Body of pancreas (tissue), 4 donors: ENCODE measurements around the gene MAST3. TPM values are rescaled to one million over a fixed set of nuclear protein-coding genes. Genes with fewer than 3 reads are reported as not detected.
A peak's percentile ranks its signal among the peaks of the same experiment; 100 is the strongest.

Experiments
- ATAC-seq: fragments of 150-250 bp; one replicate; pipeline ENCODE4 v1.9.1; 2016
- DNase-seq, 4 donors: peaks; one replicate each; pipeline ENCODE4 v3.0.0-alpha.2; 2019
- H3K27ac ChIP-seq, 4 donors: fragments of 200-600 bp; sonication (generic); 1 replicate in 3 of 4; 2 replicates in 1 of 4; pipeline versions ENCODE4 v1.5.1 to v1.6.1; 2016 to 2019; ENCODE audit warnings: mild to moderate bottlenecking in 1 of 4, mixed read lengths in 1 of 4, moderate library complexity in 1 of 4
- H3K27me3 ChIP-seq, 2 donors: fragments of 200-600 bp; sonication (generic); one replicate each; pipeline ENCODE4 v1.6.0; 2016; ENCODE audit warnings: mild to moderate bottlenecking in 1 of 2
- H3K36me3 ChIP-seq, 2 donors: fragments of 200-600 bp; sonication (generic); replicated peaks in 1 of 2; 2 replicates each; pipeline ENCODE4 v1.5.1; 2016; ENCODE audit warnings: low read depth in 2 of 2; ENCODE audit not compliant: insufficient read depth in 1 of 2
- H3K4me1 ChIP-seq: fragments of 200-600 bp; sonication (generic); one replicate; pipeline ENCODE4 v1.6.0; 2016
- H3K4me3 ChIP-seq, 2 donors: fragments of 200-600 bp; sonication (generic); 1 replicate in 1 of 2; 2 replicates in 1 of 2; pipeline ENCODE4 v1.5.1; 2016 to 2019
- H3K9me3 ChIP-seq, 3 donors: fragments of 200-600 bp; sonication (generic); 1 replicate in 2 of 3; 2 replicates in 1 of 3; pipeline ENCODE4 v1.5.1; 2016
- CTCF ChIP-seq, 7 experiments: fragments of 450-650 bp in 4 of 7; fragments of 200-600 bp in 3 of 7; sonication (generic) in 3 of 7; IDR thresholded peaks; one replicate each; pipeline ENCODE4 v1.5.1; 2016 to 2019; ENCODE audit warnings: antibody characterized with exemption in 7 of 7
- POLR2A ChIP-seq, 3 donors: fragments of 450-650 bp; IDR thresholded peaks; one replicate each; pipeline ENCODE4 v1.6.1; 2016; ENCODE audit warnings: antibody characterized with exemption in 3 of 3, mild to moderate bottlenecking in 2 of 3
- WGBS, 2 donors: methylation state at CpG; one replicate each; pipeline ENCODE4 v1.1.5; 2017; 5-methylcytosine and 5-hydroxymethylcytosine counted together
- intact Hi-C: fragments of 100-400 bp; cut with DNase I; formaldehyde crosslinking; loops from one replicate; pipeline ENCODE4 v1.15.1; 2023
- total RNA-seq, 2 donors: library from RNA; depleted of rRNA; stranded (reverse); fragments of >200 nt; gene quantifications; one replicate each; pipeline ENCODE4 v1.1.0, GENCODE V29; 2016

The MAST3 gene
- total RNA-seq, 2 donors from 2014 or later, result 17.6 to 35.3 TPM

DNA sequence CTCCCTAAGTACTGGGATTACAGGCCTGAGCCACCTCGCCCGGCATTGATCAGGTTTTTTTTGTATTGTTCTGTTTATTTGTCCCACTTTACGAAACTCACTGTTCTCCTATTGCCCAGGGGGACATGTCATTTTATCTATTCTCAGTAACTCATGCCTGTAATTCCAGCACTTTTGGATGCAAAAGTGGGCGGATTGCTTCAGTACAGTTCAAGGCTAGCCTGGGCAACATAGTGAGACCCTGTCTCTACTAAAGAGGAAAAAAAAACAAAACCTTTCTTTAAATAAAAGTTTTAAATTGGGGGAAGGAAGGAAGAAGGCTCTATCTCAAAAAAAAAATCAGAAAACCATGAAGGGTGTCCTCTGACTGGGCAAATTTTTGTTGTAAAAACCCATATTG is 92.7 kb downstream of the MAST3 start:
- 84 to 85% methylated on average over 4 of the region's 4 CpGs for WGBS, 2 donors
- no peak for ATAC-seq
- intact Hi-C loops, result no loop called here
- Histone ChIP-seq H3K4me1 (peaks cover 15% of the 10 kb centered on the region), H3K27ac (no peak overlapping the region), H3K36me3 (no peaks in the 10 kb centered on the region), H3K9me3 (no peaks in the 10 kb centered on the region), H3K4me3 (no peak overlapping the region), H3K27me3 (no peaks in the 10 kb centered on the region)
- DNase-seq, result no peak
- TF ChIP-seq CTCF (IDR thresholded peaks at IDR 0.05) (no peak), POLR2A (IDR thresholded peaks at IDR 0.05) (no peak)

DNA sequence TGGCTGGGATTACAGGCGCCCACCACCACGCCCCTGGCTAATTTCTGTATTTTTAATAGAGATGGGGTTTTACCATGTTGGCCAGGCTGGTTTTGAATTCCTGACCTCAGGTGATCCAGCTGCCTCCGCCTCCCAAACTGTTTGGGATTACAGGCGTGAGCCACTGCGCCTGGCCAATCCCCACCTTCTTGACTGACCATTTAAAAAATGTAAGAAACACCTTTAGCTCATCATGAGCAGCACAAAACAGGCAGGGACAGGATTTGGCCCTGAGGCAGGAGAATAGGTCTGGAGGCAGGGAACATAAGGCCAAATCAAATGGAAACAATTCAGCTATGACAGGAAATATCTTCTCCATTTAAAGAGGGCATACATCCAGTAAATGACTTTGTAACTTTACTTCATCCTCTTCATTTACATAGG is 94.1 kb downstream of the MAST3 start:
- peaks cover 15% of the 10 kb centered on the region for H3K4me1 ChIP-seq
- no peak for ATAC-seq
- H3K27me3 ChIP-seq, result no peaks in the 10 kb centered on the region
- peak overlapping the region in 1 of 2 donors; percentile 13 for H3K4me3 ChIP-seq
- intact Hi-C loops, result no loop called here
- no peaks in the 10 kb centered on the region for H3K9me3 ChIP-seq
- DNase-seq, result no peak
- peak overlapping the region; percentile 76 to 97 (median 92) for H3K27ac ChIP-seq
- TF ChIP-seq POLR2A (IDR thresholded peaks at IDR 0.05), result no peak
- 65 to 68% methylated on average over 5 of the region's 5 CpGs for WGBS, 2 donors
- no peaks in the 10 kb centered on the region for H3K36me3 ChIP-seq

- Histone ChIP-seq H3K27me3 (no peaks in the 10 kb centered on the region), H3K4me1 (peaks cover 15% of the 10 kb centered on the region), H3K27ac (peak within 1 kb of the TSS; percentile 76 to 97 (median 92)), H3K9me3 (no peaks in the 10 kb centered on the region), H3K36me3 (no peaks in the 10 kb centered on the region), H3K4me3 (peak within 1 kb of the TSS; percentile 55 to 56)
- ATAC-seq (peak; percentile 94), DNase-seq (peak; percentile 99 to 100 (median 100))
- intact Hi-C loops, result no loop called here
- WGBS, 2 donors, result 0% methylated on average over 16 to 68 of the region's 74 CpGs
- peak in 1 of 7 experiments; percentile 1 for TF ChIP-seq CTCF (IDR thresholded peaks at IDR 0.05)
- peak; percentile 76 to 97 (median 96) for TF ChIP-seq POLR2A (IDR thresholded peaks at IDR 0.05)
Observed at GRCh38 chr19:18192673-18193387, 95.3 kb downstream of the MAST3 start, which contains the start of gene MPV17L2. Gene MPV17L2 (plus strand): TSS chr19:18193218. CDS start chr19:18193282, 64 bp downstream.

DNA sequence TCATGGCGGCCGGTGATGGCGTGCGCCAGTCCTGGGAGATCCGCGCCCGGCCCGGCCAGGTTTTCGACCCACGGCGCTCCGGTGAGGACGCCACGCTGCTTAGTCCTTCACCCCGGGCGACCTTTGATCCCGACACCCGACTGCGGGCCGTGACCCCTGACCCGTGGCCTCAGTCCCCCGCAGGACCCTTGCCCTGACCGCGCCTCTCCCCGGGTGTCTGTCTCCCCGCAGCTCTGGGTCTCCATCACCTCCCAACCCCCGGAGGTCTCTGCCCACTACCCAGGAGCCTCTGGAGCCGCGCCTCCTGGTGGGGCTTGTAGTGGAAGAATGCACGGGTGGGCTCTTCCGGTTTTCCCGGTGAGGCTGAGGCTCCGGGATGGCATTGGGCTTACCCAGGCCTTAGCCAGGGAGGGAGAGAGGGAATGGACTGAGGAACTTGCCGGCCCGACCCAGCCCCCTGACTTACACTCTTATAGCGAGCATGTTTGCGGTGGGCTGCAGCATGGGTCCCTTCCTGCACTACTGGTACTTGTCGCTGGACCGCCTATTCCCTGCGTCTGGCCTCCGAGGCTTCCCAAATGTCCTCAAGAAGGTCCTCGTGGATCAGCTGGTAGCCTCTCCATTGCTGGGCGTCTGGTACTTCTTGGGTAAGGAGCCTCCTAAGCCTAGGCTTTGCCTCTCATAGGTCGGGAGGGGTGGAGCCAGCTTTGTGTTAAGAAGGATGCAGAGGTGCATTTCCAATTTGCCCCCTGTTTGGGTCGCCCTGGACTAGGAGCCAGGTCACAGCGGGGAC is 96.0 kb downstream of the MAST3 start:
- ATAC-seq (no peak), DNase-seq (no peak)

More for the DNA sequence above, 96.0 kb downstream of the MAST3 start:
- intact Hi-C loops, result no loop called here
- WGBS, 2 donors, result 2 to 20% methylated on average over 1 to 44 of the region's 46 CpGs
- Histone ChIP-seq H3K36me3 (no peaks in the 10 kb centered on the region), H3K27ac (peak overlapping the region; percentile 53 to 86 (median 71)), H3K27me3 (no peaks in the 10 kb centered on the region), H3K4me1 (peaks cover 15% of the 10 kb centered on the region), H3K9me3 (no peaks in the 10 kb centered on the region), H3K4me3 (peak overlapping the region; percentile 55 to 56)
- TF ChIP-seq POLR2A (IDR thresholded peaks at IDR 0.05) (no peak), CTCF (IDR thresholded peaks at IDR 0.05) (peak in 1 of 7 experiments; percentile 8)
